GM19193 (cell line): Measurements from ENCODE around the gene SEMA7A.

Experiments used
- POLR2A ChIP-seq: IDR thresholded peaks from 4 replicates; pipeline ENCODE4 v1.6.1; 2011; ENCODE audit not compliant: insufficient read depth, insufficient read length; ENCODE audit errors: extremely low read depth

Gene SEMA7A

DNA sequence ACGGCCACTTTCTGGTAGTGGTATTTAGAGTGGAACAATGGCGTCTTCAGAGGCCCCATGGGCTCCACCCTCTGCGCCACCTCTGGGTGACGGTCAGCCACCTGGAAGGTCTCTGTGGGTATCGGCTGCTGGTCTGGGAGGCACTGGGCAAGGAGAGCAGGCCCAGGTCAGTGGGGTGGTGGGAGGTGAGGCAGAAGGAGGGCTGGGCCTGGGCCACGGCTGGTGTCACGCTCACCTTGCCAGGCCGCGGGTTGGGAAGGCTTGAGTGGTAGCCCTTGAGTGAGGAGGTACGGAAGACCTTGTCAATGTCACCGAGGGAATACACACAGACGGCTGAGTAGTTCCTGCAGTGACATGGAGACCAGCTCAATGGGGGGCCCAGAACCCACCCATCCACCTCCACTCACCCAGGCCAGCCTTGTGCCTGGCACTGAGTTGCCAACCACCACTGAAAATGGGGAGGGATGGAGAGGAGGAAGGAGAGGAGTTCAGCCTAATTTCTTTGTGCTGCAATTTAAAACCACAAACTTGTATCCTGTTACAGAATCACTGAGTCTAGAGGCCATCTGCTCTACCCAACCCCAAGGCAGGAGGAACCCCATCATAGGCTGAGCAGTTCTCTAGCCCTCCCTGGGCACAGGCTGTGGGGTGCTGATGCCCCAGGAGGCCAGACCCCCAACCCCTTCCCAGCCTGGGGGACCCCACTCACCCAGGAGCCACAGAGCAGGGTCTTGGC, 19.0 kb downstream of the SEMA7A start:
- no peak for TF ChIP-seq POLR2A

DNA sequence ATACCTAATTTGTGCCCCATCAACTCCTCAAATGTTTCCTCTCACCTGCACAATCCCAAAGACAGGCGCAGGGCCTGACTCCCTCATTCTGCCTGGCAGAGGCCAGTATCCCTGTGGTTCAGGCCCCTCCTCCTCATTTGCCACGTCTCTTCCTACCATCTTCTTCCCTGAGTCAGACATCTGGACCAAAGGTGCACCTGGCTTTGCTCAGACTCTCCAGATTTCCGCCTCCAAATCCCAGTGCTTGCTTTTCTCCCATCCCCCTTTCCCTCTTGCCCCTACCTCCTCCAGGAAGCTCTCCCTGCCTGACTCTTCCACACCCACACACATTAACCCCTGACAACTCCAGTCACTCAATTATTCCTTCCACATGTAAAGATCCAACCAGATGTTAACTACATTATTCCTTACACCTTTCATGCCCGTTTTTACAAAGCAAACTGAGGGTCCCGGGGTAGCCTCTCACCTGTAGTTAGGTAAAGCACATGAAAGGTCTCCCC, 19.6 kb downstream of the SEMA7A start:
- TF ChIP-seq POLR2A = no peak

DNA sequence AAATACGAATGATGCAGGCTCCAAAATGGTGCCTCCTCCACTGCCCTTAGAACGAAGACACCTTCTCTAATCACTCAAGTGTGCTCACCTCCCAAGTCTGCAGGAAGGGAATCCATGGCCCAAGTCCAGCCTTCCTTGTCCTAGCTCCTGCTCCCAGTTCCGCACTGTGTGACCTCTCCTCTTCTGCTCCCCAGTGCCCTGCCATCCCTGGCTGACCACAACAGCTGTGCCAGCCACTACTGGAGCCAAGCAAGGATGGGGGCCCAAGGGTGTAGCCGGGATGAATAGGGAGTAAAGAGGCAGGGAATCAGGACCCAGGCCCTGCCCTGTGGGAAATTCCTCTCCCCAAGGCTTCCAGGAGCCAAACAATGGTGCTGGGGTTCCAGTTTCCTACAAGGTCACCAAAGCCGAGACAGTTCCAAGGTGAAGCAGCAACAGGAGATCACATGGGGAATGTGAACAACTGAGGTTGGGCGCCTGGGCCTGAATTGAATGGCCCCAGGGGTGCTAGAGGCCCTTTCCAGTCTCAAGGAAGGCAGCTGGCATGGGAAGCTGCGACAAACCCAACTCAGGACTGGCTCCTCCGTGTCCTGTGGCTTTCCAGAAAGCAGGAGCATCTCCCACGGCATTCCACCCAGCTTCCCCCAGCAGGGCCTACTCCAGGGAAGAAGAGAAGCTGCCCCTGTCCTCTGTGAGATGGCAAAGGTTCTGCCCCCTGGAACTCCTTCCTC, 20.2 kb downstream of the SEMA7A start:
- TF ChIP-seq POLR2A = peak; percentile 16

DNA sequence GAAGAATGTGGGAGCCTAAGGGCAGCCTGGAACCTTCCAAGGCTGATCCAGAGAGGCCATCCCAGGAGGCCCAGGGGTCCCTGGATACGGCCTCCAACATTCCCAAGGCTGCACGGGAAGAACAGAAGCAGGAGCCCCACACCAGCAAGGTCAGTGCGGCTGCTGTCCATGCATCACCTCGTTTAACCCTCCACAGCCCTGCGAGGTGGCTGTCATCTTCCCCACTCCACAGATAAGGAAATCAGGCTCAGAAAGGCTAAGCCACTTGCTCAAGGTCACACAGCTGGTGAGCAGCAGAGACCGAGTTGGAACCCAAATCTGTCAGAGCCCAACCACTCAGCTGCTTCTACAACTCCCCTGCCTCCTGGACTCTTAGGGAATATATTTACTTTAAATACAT, 21.6 kb downstream of the SEMA7A start:
- no peak for TF ChIP-seq POLR2A

DNA sequence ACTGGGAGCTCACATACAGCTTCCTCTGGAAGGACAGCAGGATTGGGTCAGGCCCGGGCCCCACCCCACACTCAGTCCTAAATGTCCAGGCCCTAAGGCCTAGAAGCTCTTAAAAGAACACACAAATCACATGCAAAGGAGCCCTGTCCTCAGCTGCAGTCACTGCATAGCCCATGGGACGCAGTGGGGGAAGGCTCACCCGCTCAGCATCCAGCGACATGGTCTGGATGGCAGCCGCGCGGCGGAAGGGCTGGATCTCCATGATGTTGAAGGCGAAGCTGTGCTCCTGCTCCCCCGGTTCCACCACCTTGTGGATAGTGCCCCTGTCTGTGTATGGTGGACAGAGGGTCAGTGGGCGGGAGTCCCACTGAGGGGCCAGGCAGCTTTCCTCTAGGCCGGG, 22.1 kb downstream of the SEMA7A start:
- no peak for TF ChIP-seq POLR2A

DNA sequence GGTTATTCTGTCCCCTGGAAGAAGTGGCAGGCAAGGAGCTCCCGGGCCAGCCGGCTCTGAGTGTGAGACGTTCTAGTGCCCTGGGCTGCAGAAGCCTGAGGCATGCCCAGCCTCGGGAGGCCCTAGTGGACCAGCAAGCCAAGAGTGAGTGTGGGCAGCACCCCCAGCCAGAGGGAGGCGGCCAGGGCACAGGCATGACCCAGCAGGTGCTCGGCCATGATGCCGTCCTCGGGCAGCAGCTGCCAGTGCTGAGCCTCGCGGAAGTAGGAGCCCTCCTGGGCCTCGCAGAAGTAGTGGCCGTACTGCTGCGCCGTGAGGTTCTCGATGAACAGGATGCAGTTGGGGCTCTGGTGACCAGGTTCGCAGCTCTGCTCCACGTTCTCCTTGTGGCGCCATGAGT, 23.3 kb downstream of the SEMA7A start:
- TF ChIP-seq POLR2A = no peak

DNA sequence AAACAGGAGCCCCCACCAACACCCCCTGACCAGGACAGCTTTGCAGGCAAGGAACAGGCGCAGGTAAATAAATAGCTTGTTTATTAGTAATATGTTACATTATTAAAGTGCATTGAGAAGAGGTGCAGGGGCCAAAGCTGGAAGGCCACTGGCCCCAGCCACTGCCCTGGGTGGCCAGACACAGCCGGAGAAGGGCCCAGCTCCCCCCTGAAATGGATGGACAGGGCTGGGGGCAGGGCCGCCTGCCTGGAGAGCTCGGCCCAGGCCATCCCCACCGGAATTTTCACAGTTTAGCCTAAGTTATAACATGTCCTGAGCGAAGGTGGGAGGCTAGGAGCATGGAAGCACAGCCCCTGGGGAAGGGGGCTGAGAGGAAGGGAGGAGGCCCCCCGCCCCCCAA, 24.5 kb downstream of the SEMA7A start:
- TF ChIP-seq POLR2A = no peak

DNA sequence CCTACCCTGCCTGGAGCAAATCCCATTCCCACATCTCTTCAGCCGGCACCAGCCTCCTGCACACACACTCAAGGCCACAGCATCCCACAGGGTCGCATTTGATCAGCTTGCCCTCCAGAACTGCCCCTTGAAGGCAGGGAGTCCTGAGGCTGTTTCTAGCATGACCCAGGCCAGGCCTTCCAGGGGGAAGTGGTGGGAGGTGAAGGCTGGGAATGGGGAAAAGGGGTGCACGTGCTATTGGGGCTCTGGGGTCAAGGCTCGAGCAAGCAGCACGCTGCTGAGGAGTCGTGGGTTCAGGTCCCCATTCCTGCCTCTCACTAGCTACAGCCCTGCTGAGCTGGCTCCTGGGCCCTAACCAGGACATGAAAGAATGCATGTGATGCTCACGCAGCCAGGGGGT, 24.9 kb downstream of the SEMA7A start:
- TF ChIP-seq POLR2A = peak; percentile 55

DNA sequence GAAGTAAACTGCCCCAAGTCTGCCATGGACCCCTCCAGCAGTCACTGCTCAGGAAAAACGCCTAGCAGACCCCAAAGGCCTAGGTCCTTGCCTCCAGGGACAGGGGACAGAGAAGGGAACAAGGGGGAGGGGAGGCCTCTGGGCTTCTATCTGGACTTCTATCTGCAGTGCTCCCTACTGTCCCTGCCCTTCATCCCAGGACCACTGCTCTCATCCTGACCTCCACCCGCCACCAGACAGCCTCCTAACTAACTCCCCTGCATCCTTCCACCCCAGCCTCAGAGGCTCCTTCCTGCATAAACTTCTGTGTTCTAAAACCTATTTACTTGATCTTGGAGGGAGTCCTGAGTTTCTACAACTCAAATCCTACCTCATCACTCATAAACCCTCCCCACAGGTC, 25.4 kb downstream of the SEMA7A start:
- no peak for TF ChIP-seq POLR2A

DNA sequence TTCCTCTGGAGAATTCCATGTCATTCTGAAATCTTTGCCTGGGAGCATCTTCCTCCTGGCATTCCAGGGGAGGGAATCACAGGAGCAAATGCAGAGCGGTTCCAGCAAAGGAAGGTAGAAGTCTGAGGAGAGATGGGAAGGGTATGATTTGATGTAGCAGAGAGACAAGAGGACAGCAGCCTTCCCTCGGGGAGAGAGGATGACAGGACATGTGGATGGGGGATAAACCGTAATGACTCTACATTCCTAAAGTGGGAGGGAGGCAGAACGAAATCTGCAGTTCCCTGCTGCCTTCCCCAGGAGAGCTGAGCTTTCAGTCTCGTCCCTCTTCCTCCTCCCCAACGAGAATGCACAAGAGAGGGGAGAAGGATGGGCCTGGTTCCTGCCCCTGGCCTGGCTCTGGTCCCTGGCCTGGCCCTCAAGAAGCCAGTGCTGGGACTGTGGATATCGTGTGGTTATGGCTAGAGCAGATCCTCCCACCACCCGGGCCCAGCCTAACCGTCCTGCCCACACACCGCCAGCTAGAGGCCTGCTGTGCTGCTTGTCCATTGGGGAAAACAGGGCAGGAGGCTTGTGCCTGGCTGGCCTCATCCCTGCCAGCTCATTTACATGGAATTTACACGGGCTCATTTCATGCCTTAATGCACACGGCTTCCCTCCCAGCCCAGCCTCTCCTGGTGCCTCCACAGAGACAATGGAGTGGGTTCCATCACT, 26.6 kb downstream of the SEMA7A start:
- peak; percentile 13 for TF ChIP-seq POLR2A

DNA sequence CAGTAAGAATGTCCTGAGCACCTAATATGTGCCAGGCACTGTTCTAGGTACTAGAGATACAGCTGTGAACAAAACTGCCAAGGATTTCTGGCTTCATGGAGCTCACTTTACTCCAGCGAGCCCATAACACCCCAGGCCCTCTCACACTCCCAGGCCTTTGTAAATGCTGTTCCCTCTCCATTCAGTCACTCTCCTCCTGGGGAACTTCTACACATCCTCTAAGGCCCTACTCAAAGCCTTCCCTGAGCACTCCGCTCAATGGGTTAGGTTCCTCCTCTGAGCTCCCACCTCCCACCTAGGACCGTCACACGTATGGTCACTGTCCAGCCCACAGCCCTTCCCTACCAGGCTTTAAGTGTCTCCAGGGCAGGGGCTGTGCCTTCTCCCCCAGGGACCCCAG, 27.2 kb downstream of the SEMA7A start:
- no peak for TF ChIP-seq POLR2A

DNA sequence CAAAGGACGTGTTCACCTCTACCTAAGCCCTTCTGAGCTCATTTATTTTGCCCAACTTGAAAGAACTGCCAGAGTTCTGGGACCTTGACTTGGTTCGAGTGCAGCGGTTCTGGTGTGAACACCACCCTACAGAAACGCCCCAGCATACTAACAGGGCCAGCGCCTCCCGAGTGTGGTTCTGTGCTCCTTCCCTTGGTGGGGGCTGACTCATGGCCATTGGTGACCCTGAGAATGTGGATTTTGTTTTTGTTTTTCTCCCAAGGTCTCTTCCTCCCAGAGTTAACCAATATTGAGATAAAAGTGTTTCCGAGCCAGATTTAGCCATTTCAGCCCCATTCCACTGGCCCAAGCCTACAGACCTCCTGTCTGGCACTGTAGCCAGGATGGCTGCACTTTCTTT, 27.9 kb downstream of the SEMA7A start:
- TF ChIP-seq POLR2A = no peak

DNA sequence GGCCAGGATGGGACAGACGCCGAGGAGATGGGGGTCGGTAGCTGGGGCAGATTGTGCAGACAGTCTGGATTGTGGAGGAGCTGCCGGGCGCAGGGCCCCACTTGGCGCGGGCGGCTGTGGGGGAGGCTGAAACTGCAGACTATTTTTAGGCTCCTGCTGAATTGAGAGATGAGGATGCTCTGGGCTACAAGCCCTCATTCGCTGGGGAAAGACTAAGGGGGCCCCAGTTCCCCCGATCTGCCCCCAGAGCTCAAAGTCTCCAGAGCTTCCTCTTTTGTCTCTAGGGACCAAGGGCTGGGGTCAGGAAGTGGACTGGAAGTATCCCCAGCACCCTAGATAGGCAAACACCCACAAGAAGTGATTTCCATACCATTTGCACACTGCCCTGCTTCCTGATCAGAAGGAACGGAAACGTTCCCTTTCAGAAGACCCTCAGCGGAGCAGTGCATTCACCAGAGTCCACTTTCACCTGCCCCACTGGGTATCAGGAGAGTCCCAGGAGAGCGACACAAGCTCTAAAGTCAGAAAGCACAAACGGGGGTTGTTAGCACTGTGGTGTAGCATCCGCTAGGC, 29.7 kb downstream of the SEMA7A start:
- TF ChIP-seq POLR2A = peak; percentile 33

DNA sequence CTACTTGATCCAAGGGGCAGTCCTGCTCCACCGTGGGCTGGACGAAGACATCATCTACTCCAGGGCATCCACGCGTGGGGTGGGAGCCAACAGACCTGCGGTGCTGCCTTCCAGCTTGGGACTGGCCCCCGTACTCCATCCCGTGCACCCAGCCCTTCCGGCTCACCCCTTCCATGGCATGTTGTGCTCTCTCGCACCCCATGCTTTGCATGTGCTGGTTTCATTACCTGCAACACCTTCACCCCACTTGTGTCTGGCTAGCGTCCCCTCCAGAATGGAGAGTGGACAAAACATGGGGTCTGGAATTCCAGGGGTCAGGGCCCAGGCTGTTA, 30.2 kb downstream of the SEMA7A start:
- peak; percentile 63 for TF ChIP-seq POLR2A

DNA sequence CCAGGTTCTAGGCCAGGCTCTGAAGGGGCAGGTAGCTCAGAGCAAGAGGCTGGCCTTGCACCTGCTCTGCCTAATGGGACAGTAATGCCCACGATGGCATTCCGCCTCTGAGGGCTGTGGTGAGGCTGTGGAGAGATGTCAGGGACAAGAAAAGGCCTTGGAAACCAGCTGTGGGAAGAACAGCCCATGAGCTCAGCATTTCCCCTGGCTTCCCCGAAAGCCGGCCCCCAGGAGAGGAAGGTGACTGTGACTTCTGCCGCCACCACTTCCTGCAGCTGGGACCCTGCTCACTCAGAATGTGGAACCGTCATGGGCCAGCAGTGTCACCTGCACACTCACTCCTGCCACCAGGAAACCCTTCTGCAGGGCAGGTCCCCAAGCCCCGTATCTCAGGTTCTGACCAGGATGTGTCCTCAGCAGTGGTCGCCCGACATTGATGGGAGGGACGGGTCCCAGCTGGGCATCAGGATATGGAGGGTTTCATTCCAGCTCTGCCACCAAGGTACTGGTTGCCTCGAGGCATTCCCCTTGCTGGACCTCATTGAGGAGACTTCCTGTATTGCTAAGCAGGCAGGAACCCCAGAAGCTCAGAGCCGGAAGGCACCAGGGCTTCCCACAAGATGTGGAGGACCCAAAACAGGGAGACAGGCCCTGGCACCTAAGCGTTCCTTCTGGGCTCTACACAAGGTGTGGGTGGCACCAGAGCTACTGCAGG, 30.7 kb downstream of the SEMA7A start:
- TF ChIP-seq POLR2A = peak; percentile 62
